ENCODE results near the gene TMEM88. TPM values are rescaled to one million over a fixed set of nuclear protein-coding genes. Genes with fewer than 3 reads are reported as not detected.

Gene TMEM88
- total RNA-seq, 3 donors from 2014 or later: 4.8 to 21.0 (median 5.7) TPM

- no peak for DNase-seq (ENCODE audit: low spot score in 2 of 2)
- no peaks in the 10 kb centered on the region for H3K4me1 ChIP-seq
- no peaks in the 10 kb centered on the region for H3K36me3 ChIP-seq
- no peak overlapping the region for H3K4me3 ChIP-seq
- intact Hi-C loops (cut with DNase I; ENCODE audit: low total_unique reads): no loop called here
- no peak overlapping the region for H3K27ac ChIP-seq
- TF ChIP-seq POLR2A (IDR thresholded peaks at IDR 0.05) (no peak), POLR2AphosphoS5 (IDR thresholded peaks at IDR 0.05) (no peak)
- TF ChIP-seq, protein P1, sequence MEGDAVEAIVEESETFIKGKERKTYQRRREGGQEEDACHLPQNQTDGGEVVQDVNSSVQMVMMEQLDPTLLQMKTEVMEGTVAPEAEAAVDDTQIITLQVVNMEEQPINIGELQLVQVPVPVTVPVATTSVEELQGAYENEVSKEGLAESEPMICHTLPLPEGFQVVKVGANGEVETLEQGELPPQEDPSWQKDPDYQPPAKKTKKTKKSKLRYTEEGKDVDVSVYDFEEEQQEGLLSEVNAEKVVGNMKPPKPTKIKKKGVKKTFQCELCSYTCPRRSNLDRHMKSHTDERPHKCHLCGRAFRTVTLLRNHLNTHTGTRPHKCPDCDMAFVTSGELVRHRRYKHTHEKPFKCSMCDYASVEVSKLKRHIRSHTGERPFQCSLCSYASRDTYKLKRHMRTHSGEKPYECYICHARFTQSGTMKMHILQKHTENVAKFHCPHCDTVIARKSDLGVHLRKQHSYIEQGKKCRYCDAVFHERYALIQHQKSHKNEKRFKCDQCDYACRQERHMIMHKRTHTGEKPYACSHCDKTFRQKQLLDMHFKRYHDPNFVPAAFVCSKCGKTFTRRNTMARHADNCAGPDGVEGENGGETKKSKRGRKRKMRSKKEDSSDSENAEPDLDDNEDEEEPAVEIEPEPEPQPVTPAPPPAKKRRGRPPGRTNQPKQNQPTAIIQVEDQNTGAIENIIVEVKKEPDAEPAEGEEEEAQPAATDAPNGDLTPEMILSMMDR (IDR thresholded peaks at IDR 0.05): no peak
- no peaks in the 10 kb centered on the region for H3K9me3 ChIP-seq
- no peaks in the 10 kb centered on the region for H3K27me3 ChIP-seq
These were observed 25.4 kb downstream of the TMEM88 start for GRCh38 chr17:7880076-7880868.

DNA sequence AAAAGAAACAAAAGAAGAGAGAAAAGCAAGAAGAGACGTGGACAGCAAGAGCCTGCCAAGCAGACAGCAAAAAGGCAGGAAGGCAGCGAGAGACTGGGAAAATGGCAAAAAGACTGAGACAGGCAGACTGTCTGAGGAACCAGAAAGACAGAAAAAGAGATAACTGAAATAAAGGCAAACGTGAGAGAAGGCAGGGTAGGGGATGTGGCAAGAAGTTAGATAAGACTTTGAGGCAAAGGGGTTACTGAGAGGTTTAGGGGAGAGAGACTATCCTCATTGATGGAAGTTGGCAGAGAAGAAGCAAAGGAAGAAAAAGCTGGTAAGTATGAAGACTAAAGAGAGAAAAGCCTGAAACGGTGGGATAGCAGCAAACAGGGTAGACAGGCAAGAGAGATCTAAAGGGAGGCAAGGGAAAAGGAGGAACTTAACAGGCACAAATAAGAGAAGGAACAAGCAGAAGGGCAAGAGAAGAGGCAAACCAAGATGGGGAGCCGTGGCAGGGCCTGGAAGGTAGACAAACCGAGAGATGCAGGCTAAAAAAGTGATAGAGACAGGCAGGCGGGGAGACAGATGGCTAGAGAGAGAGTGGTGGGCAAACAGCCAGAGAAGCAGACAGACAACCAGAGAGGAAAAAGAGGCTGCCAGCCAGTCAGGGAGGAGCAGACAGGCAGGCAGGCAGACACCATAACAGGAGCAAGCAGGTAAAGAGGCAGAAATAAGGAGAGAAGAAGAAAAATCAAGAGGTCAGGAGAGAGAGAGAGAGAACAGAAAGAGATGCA is 26.6 kb downstream of the TMEM88 start:
- no peaks in the 10 kb centered on the region for H3K36me3 ChIP-seq
- TF ChIP-seq POLR2A (IDR thresholded peaks at IDR 0.05) (no peak), POLR2AphosphoS5 (IDR thresholded peaks at IDR 0.05) (no peak)
- TF ChIP-seq, protein P1 (IDR thresholded peaks at IDR 0.05): no peak
- DNase-seq (ENCODE audit: low spot score in 2 of 2): no peak
- no peak overlapping the region for H3K4me3 ChIP-seq
- intact Hi-C loops (cut with DNase I; ENCODE audit: low total_unique reads): no loop called here
- no peaks in the 10 kb centered on the region for H3K9me3 ChIP-seq
- no peaks in the 10 kb centered on the region for H3K4me1 ChIP-seq
- peak overlapping the region in 1 of 2 donors; percentile 95 for H3K27ac ChIP-seq
- no peaks in the 10 kb centered on the region for H3K27me3 ChIP-seq

DNA sequence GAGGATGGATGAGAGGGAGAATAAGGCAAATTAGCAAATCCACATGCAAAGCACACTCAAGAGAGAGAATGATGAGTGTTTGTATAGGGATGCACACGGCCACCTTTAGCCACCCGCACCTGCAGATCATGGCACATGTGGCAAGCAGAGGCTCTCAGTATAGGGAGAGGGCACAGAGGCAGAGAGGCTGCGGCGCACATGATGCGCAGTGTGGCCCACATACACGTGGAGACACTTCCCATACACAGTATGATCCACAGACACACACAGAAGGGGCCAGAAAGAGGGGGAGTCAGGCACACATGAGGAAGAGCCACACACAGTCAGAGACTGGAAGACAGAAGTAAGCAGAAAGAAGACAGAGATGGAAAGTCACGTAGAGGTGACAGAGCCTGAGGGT is 27.2 kb downstream of the TMEM88 start:
- Histone ChIP-seq H3K36me3 (no peaks in the 10 kb centered on the region), H3K4me3 (no peak overlapping the region), H3K27ac (peak overlapping the region; percentile 56 to 95), H3K27me3 (no peaks in the 10 kb centered on the region), H3K4me1 (no peaks in the 10 kb centered on the region), H3K9me3 (no peaks in the 10 kb centered on the region)
- intact Hi-C loops (cut with DNase I; ENCODE audit: low total_unique reads): no loop called here
- DNase-seq (ENCODE audit: low spot score in 2 of 2): no peak
- TF ChIP-seq POLR2AphosphoS5 (IDR thresholded peaks at IDR 0.05) (no peak), POLR2A (IDR thresholded peaks at IDR 0.05) (no peak)
- TF ChIP-seq, protein P1 (IDR thresholded peaks at IDR 0.05): no peak

DNA sequence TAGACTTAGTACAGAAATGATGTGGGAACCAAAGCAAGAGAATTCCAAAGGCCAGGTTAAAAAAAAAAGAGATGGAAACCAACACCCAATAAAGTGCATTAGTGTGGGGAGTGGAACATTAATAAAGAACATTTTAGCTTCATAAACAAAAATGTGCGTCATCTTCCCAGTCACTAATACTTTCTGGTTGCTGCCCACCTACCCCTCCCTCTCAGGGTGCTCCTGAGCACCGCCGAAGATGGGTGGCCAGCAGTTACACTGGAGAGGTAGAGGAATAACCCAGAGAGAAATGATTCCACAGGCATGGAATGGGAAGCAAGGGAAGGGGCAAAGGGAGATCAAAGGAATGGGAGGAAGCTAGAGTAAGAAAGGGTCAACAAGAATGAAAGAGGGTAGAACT is 27.8 kb downstream of the TMEM88 start:
- DNase-seq (ENCODE audit: low spot score in 2 of 2): no peak
- intact Hi-C loops (cut with DNase I; ENCODE audit: low total_unique reads): no loop called here
- no peaks in the 10 kb centered on the region for H3K36me3 ChIP-seq
- no peaks in the 10 kb centered on the region for H3K9me3 ChIP-seq
- H3K27ac ChIP-seq: peak overlapping the region; percentile 40 to 95
- H3K4me1 ChIP-seq: no peaks in the 10 kb centered on the region
- TF ChIP-seq, protein P1 (IDR thresholded peaks at IDR 0.05): no peak
- no peak for TF ChIP-seq POLR2A (IDR thresholded peaks at IDR 0.05)
- no peak for TF ChIP-seq POLR2AphosphoS5 (IDR thresholded peaks at IDR 0.05)
- no peaks in the 10 kb centered on the region for H3K27me3 ChIP-seq
- peak overlapping the region in 1 of 3 donors; percentile 93 for H3K4me3 ChIP-seq
